Measurements from ENCODE around the gene MMP2. TPM values are rescaled to one million over a fixed set of nuclear protein-coding genes. Genes with fewer than 3 reads are reported as not detected.

Gene MMP2
- total RNA-seq, 4 donors from 2014 or later, result 94.9 to 286 (median 216) TPM

DNA sequence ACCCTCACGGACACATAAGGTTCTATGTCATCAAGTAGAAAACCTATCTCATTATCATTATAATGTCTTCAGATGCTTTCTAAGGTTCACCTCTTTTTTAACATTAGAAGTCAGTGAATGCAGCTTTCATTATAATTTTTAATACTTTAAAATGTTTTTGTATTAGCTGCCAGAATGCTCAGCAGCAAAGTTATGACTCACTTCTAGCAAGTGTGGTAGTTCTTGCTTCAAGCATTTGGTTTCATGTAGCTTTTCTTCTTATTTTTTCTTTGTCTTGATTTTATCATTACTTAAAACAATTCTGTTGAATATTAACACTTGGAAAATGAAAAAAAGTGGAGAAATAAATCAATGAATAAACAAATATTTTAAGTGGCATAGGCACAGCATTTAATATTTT lies 53.2 kb downstream of the MMP2 start:
- peaks cover 0 to 9% of the 10 kb centered on the region in 2 donors for H3K36me3 ChIP-seq
- intact Hi-C loops (cut with DNase I), result no loop called here
- no peaks in the 10 kb centered on the region for H3K9me3 ChIP-seq
- H3K27me3 ChIP-seq, result no peaks in the 10 kb centered on the region
- 86 to 94% methylated on average over 1 of the region's 1 CpG for WGBS, 2 donors
- no peak overlapping the region for H3K27ac ChIP-seq
- peaks cover 24 to 26% of the 10 kb centered on the region in 2 donors for H3K4me1 ChIP-seq
- DNase-seq, result no peak
- TF ChIP-seq POLR2A (IDR thresholded peaks at IDR 0.05), result no peak
- TF ChIP-seq, protein P1, sequence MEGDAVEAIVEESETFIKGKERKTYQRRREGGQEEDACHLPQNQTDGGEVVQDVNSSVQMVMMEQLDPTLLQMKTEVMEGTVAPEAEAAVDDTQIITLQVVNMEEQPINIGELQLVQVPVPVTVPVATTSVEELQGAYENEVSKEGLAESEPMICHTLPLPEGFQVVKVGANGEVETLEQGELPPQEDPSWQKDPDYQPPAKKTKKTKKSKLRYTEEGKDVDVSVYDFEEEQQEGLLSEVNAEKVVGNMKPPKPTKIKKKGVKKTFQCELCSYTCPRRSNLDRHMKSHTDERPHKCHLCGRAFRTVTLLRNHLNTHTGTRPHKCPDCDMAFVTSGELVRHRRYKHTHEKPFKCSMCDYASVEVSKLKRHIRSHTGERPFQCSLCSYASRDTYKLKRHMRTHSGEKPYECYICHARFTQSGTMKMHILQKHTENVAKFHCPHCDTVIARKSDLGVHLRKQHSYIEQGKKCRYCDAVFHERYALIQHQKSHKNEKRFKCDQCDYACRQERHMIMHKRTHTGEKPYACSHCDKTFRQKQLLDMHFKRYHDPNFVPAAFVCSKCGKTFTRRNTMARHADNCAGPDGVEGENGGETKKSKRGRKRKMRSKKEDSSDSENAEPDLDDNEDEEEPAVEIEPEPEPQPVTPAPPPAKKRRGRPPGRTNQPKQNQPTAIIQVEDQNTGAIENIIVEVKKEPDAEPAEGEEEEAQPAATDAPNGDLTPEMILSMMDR (IDR thresholded peaks at IDR 0.05), result no peak
- no peak overlapping the region for H3K4me3 ChIP-seq (replicated peaks in 1 of 3)

DNA sequence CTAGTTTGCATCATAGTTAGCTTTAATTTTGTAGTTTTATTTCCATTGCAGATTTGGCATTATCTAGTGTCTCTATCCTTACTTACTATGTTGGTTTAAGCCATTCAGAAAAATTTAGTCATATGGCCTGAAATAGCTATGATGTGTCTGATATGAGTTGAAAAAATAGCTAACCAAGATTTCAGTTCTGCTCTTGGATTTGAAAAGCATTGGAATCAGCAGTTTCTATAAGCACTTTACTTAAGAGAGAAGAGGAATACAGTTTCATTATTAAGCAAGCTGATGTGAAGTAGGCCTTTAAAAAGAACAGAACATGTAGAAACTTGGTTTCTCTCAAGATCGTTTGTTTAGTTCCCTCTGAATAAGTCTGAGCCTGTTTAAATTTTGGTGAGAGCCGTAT lies 55.8 kb downstream of the MMP2 start:
- peak overlapping the region; percentile 50 to 77 (median 60) for H3K27ac ChIP-seq
- intact Hi-C loops (cut with DNase I), result no loop called here
- TF ChIP-seq, protein P1 (IDR thresholded peaks at IDR 0.05), result no peak
- TF ChIP-seq POLR2A (IDR thresholded peaks at IDR 0.05), result no peak
- no peaks in the 10 kb centered on the region for H3K36me3 ChIP-seq
- WGBS, 2 donors, result 31 to 39% methylated on average over 2 of the region's 2 CpGs
- H3K9me3 ChIP-seq, result no peaks in the 10 kb centered on the region
- peaks cover 24 to 26% of the 10 kb centered on the region in 2 donors for H3K4me1 ChIP-seq
- no peaks in the 10 kb centered on the region for H3K27me3 ChIP-seq
- no peak for DNase-seq
- no peak overlapping the region for H3K4me3 ChIP-seq (replicated peaks in 1 of 3)

DNA sequence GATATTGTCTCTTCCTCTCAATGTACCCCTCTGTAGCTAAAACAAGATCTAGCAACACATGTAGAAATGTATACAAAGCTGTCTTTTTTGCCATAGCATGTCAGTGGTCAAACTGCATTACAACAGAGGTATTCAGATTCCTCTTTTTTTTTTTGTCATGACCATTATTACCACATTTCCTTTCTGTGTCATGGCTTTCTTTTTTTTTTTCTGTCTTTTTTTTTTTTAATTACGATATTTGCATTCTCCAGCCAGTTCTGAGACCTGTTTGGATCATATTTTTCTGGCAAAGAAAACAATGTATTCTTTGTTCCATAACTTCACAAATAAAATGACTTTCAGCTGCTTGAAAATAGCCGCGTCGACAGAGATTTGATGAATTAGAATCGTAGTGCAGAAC lies 60.1 kb downstream of the MMP2 start:
- H3K27ac ChIP-seq, result peak overlapping the region in 1 of 3 donors; percentile 10
- WGBS, 2 donors, result 65 to 71% methylated on average over 5 of the region's 5 CpGs

DNA sequence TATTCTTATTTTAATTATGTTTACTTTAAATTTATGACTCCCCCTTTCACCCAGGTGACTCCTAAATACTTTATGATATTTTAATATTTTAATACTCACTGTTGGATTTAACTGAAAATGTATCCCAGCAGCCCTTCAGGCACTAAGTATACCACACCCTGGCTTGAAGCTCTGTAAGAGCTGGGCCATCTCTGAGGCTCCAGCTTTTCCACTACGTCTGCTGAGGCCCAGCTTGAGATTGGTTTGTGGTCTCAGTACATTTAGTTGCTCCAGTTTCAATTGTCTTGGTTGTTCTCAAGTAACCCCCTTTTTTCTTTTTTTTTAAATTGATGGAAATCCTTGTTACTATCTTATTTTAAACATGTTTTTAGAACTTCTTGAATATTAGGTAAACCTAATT lies 60.5 kb downstream of the MMP2 start:
- Histone ChIP-seq H3K4me1 (peaks cover 10 to 19% of the 10 kb centered on the region in 2 donors), H3K4me3 (replicated peaks in 1 of 3) (no peak overlapping the region), H3K36me3 (no peaks in the 10 kb centered on the region), H3K27ac (no peak overlapping the region), H3K9me3 (no peaks in the 10 kb centered on the region), H3K27me3 (no peaks in the 10 kb centered on the region)
- DNase-seq, result no peak
- 77 to 79% methylated on average over 1 of the region's 1 CpG for WGBS, 2 donors
- TF ChIP-seq POLR2A (IDR thresholded peaks at IDR 0.05), result no peak
- TF ChIP-seq, protein P1 (IDR thresholded peaks at IDR 0.05), result no peak
- intact Hi-C loops (cut with DNase I), result no loop called here

More for the DNA sequence above, 60.1 kb downstream of the MMP2 start:
- peaks cover 13 to 24% of the 10 kb centered on the region in 2 donors for H3K4me1 ChIP-seq
- no peaks in the 10 kb centered on the region for H3K27me3 ChIP-seq
- TF ChIP-seq, protein P1 (IDR thresholded peaks at IDR 0.05), result no peak
- no peak for TF ChIP-seq POLR2A (IDR thresholded peaks at IDR 0.05)
- H3K4me3 ChIP-seq (replicated peaks in 1 of 3), result no peak overlapping the region
- H3K36me3 ChIP-seq, result no peaks in the 10 kb centered on the region
- no peaks in the 10 kb centered on the region for H3K9me3 ChIP-seq
- DNase-seq, result no peak
- intact Hi-C loops (cut with DNase I), result no loop called here

- Histone ChIP-seq H3K4me1 (peaks cover 8 to 15% of the 10 kb centered on the region in 2 donors), H3K36me3 (no peaks in the 10 kb centered on the region), H3K4me3 (replicated peaks in 1 of 3) (no peak overlapping the region), H3K27ac (no peak overlapping the region), H3K9me3 (no peaks in the 10 kb centered on the region), H3K27me3 (no peaks in the 10 kb centered on the region)
- 95 to 100% methylated on average over 1 of the region's 1 CpG for WGBS, 2 donors
- TF ChIP-seq, protein P1 (IDR thresholded peaks at IDR 0.05), result no peak
- TF ChIP-seq POLR2A (IDR thresholded peaks at IDR 0.05), result no peak
- intact Hi-C loops (cut with DNase I), result loop anchor here (5.0 kb wide), 1 partner anchor 73 kb away; no protein-coding TSS in a partner anchor
- no peak for DNase-seq
Measured at GRCh38 chr16:55540221-55540620, 61.2 kb downstream of the MMP2 start.
